H7 (cell line): ENCODE measurements around the gene SUSD1. TPM values are rescaled to one million over a fixed set of nuclear protein-coding genes. Genes with fewer than 3 reads are reported as not detected.
A peak's percentile ranks its signal among the peaks of the same experiment; 100 is the strongest.

Experiments
- DNase-seq: peaks from one replicate; pipeline ENCODE4 v3.0.0; 2012
- H3K27me3 ChIP-seq: 2 replicates; pipeline ENCODE4 v1.6.0; 2011; ENCODE audit warnings: mild to moderate bottlenecking, low read length; ENCODE audit not compliant: control insufficient read depth, insufficient read depth
- H3K36me3 ChIP-seq: replicated peaks from 2 replicates; pipeline ENCODE4 v1.5.1; 2011; ENCODE audit warnings: low read length; ENCODE audit not compliant: control insufficient read depth, insufficient read depth
- H3K4me3 ChIP-seq: 2 replicates; pipeline ENCODE4 v1.5.1; 2011; ENCODE audit warnings: low read depth, mild to moderate bottlenecking, control low read depth, low read length, moderate library complexity; ENCODE audit not compliant: insufficient read depth
- total RNA-seq: library from RNA; depleted of rRNA; stranded (reverse); fragments of >200 nt; shearing (Covaris generic); gene quantifications from 2 replicates; pipeline ENCODE4 v1.2.3, GENCODE V29; 2014

Gene SUSD1
- total RNA-seq, 1 experiment from 2014 or later, result 3.0 TPM

DNA sequence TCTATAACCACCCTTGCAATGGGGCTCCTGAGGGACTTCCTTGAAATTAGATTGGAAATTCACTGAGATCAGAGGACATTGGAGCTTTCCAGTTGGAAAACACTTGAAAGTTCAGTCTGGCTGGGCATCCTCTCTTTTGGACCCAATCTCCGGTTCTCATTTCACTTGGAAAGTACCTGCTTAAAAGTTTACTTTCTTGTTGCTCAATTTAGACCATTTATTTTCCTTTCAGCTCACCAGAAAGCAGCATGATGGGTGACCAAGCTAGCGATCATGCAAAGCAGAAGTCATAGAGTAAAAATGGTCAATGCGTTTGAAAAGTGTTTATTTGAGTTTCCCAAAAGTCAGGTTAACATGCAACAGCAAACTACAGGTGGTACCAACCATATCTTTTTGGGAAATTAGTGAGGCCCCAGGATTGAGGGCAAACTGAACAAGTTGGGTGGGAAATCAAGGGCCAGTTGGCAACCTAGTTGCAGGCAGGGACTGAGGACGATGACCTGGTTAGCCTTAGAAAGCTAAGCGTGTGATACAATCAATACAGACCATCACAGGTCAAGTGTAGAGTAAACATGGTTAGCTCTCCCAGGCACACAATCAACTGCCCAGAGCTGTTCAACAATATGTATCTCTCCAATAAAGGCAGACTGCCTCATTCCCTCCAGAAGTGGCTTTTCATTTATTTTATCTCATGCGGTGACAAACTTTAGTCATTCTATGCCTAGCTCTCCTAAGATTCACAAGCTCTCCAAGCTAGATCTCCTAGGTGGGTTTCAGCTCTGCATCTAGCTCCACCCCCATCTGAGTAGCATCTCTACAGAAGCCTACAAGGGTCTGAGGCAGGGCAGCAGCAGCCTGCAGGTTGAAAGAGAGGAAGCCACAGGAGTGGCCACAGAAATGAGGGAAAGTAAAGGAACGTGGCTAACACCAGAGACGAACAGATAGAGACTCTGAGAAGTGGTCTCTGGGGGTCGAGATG lies 141.6 kb downstream of the SUSD1 start:
- H3K36me3 ChIP-seq, result no peaks in the 10 kb centered on the region
- no peaks in the 10 kb centered on the region for H3K27me3 ChIP-seq
- no peak for DNase-seq
- H3K4me3 ChIP-seq, result no peak overlapping the region

GRCh38 chr9:112032743-112033142 lies 142.4 kb downstream of the SUSD1 start:
- DNase-seq, result no peak
- no peaks in the 10 kb centered on the region for H3K36me3 ChIP-seq
- H3K4me3 ChIP-seq, result no peak overlapping the region
- no peaks in the 10 kb centered on the region for H3K27me3 ChIP-seq

DNA sequence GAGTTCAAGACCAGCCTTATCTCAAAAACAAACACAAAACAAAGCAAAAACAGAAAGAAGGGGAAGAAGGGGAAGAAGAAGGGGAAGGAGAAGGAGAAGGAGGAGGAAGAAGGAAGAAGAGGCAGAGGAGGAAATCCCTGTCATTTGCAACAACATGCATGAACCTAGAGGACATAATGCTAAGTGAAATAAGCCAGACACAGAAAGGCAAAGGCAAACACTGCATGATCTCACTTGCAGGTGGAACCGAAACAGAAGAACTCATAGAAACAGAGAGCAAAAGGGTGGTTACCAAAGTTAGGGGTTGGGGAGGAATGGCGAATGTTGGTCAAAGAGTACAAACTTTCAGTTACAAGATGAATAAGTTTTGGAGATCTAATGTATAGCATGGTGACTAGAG lies 143.1 kb downstream of the SUSD1 start:
- no peak for DNase-seq
- Histone ChIP-seq H3K36me3 (no peaks in the 10 kb centered on the region), H3K27me3 (no peaks in the 10 kb centered on the region), H3K4me3 (no peak overlapping the region)

DNA sequence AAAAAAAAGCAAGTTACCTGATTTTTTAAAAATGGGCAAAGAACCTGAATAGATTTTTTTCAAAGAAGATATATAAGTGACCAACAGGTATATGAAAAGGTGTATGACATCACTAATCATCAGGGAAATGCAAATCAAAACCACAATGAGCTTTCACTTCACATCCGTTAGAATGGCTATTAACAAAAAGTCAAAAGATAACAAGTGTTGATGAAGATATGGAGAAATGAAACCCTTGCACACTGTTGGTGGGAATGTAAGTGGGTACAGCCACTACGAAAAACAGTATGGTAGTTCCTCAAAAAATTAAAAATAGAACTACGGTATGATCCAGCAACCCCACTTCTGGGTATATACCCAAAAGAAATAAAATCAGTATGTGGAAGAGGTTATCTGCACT lies 143.7 kb downstream of the SUSD1 start:
- DNase-seq, result no peak
- Histone ChIP-seq H3K27me3 (no peaks in the 10 kb centered on the region), H3K36me3 (no peaks in the 10 kb centered on the region), H3K4me3 (no peak overlapping the region)

GRCh38 chr9:112029921-112030444 lies 145.1 kb downstream of the SUSD1 start:
- no peaks in the 10 kb centered on the region for H3K36me3 ChIP-seq
- no peak overlapping the region for H3K4me3 ChIP-seq
- DNase-seq, result peak; percentile 37
- H3K27me3 ChIP-seq, result no peaks in the 10 kb centered on the region

DNA sequence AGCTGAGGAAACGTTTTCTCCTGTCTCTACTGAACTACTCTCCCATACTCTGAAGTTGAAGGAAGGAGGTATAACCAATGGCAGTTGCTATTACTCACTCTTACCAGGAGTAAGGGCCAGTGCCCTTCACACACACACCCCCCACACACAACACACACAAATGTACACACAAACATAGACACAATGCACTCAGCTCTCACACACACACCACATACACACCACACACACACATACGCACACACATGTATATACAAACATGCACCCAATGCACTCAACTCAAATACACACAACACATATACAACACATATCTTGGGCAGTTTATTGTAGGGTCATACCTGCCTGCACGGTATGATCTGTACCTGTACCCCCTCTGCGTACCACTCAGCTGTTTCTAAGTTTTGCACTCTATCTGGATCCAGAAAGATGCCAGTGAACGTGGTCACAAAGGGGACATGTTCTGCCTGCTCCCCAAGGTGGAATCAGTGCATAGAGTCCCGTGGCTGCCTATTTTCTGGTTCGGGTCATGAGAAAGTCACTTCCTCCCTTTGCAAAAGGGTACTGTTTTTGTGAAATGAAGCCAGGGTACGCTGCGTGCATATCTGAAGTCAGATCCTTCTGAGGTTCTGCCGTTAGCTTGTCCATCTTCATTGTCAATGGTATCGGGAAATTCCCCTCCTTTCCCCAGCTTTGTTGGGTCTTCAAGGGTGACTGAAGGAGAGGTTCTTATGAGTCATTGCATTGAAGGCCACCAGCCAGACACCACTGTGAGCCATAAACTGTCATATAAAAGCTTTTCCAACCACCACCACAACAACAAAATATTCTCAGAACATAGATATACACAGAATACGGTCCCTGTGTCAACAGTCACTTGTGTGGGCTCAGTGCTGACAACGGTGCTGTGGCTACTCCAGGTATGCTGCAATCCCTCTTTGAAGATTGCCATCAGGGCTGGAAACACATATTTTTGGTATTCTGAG lies 146.6 kb downstream of the SUSD1 start:
- no peaks in the 10 kb centered on the region for H3K36me3 ChIP-seq
- DNase-seq, result no peak

DNA sequence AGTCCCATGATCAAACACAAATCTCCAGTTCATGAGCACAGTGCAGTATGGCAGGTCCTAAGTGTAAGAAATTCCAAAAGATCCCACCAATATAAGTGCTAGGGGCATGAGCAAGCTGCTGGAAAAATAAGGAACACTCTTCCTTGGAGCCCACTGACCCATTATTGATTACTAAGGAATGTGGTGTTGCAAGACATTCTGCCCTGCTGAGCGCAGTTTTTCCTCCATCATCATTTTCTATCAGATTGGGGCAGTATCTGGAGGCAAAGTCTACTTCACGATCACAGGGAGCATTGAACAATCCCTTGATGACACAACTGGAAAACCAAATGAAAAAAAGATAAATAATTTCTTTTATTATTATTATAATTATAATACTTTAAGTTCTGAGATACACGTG lies 149.2 kb downstream of the SUSD1 start:
- H3K27me3 ChIP-seq, result no peaks in the 10 kb centered on the region
- no peak overlapping the region for H3K4me3 ChIP-seq
- DNase-seq, result no peak
- H3K36me3 ChIP-seq, result no peaks in the 10 kb centered on the region

More for the DNA sequence above, 146.6 kb downstream of the SUSD1 start:
- Histone ChIP-seq H3K27me3 (no peaks in the 10 kb centered on the region), H3K4me3 (no peak overlapping the region)

- Histone ChIP-seq H3K4me3 (no peak overlapping the region), H3K27me3 (no peaks in the 10 kb centered on the region), H3K36me3 (no peaks in the 10 kb centered on the region)
- no peak for DNase-seq
These were observed 153.4 kb downstream of the SUSD1 start for GRCh38 chr9:112021742-112022141.

DNA sequence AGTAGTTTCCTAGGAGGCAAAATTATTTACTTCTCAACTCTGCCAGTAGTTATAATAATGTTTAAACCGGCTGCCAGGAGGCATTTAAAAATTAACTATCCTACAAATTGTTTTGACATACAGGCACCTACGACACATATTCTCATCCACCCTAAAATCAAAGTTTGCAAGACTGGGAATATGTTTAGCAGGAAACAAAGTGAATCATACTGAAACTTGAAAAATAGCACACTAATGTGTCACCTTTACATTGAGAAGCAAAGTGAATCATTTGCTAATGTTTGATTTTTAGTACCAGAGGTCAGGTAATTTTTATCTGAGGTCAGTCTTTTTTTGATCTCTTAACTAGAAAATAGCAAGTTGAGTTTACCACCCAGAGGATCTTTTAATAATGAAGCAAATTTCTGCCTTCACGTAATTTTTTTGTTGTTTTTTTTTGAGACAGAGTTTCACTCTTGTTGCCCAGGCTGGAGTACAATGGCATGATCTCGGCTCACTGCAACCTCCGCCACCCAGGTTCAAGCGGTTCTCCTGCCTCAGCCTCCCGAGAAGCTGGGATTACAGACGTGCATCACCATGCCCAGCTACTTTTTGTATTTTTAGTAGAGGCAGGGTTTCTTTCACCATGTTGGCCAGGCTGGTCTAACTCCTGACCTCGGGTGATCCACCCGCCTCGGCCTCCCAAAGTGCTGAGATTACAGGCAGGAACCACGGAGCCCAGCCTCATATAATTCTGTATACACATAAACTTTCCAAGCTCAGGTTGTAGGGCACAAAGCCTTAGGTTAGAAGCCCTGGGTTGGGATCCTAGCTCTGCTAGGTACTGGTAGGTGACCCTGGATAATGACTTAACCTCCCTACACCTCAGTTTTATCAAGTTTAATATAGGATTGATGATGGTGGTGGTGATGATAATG lies 154.2 kb downstream of the SUSD1 start:
- Histone ChIP-seq H3K27me3 (no peaks in the 10 kb centered on the region), H3K4me3 (no peak overlapping the region), H3K36me3 (no peaks in the 10 kb centered on the region)
- DNase-seq, result no peak

GRCh38 chr9:112017878-112018277 lies 157.2 kb downstream of the SUSD1 start:
- no peaks in the 10 kb centered on the region for H3K27me3 ChIP-seq
- no peak for DNase-seq

DNA sequence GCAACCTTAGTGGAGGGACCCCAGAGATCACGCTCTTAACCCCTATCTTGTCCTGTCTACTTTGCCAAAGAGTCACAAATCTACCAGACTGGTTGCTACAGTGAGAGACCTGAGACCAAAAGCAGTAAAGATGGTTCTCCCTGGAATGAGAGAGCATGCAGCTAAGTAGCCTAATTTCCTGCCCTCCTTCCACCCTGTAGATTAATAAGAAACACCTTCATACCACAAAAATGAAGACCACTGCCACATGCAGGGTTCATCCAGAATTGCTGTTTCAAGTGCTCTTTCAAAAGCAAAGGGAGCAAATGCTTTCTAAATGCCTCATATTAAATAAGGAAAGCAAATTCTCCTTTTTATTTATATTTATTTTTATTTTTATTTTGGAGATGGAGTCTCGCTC lies 159.4 kb downstream of the SUSD1 start:
- no peaks in the 10 kb centered on the region for H3K36me3 ChIP-seq
- no peaks in the 10 kb centered on the region for H3K27me3 ChIP-seq
- DNase-seq, result no peak
- H3K4me3 ChIP-seq, result no peak overlapping the region

More at GRCh38 chr9:112017878-112018277, 157.2 kb downstream of the SUSD1 start:
- Histone ChIP-seq H3K36me3 (no peaks in the 10 kb centered on the region), H3K4me3 (no peak overlapping the region)

GRCh38 chr9:112015149-112015548 lies 159.9 kb downstream of the SUSD1 start:
- DNase-seq, result no peak

GRCh38 chr9:112013266-112013665 lies 161.8 kb downstream of the SUSD1 start:
- no peaks in the 10 kb centered on the region for H3K36me3 ChIP-seq
- H3K4me3 ChIP-seq, result no peak overlapping the region
- DNase-seq, result no peak
- no peaks in the 10 kb centered on the region for H3K27me3 ChIP-seq

More at GRCh38 chr9:112015149-112015548, 159.9 kb downstream of the SUSD1 start:
- H3K36me3 ChIP-seq, result no peaks in the 10 kb centered on the region
- no peaks in the 10 kb centered on the region for H3K27me3 ChIP-seq
- H3K4me3 ChIP-seq, result no peak overlapping the region
